Measurements from ENCODE around the gene TTC32. TPM values are rescaled to one million over a fixed set of nuclear protein-coding genes. Genes with fewer than 3 reads are reported as not detected.

TTC32 gene
- total and polyA plus RNA-seq, 3 experiments from 2014 or later = 14.1 to 24.2 (median 15.7) TPM

GRCh38 chr2:19850056-19851050, 51.4 kb downstream of the TTC32 start:
- no peaks in the 10 kb centered on the region for H3K36me3 Mint-ChIP-seq
- peaks cover 0 to 3% (median 0%) of the 10 kb centered on the region in 5 donors for H3K9me3 Mint-ChIP-seq
- H3K4me1 Mint-ChIP-seq = no peaks in the 10 kb centered on the region
- no peaks in the 10 kb centered on the region for H3K36me3 ChIP-seq (ENCODE audit: insufficient read depth, low read length)
- ChIA-PET POLR2A (no interaction called here), CTCF (interaction anchor here (1.5 kb wide), 1 partner anchor 1330 kb away, joined by 3 read pairs; no protein-coding TSS in a partner anchor)
- H3K4me3 Mint-ChIP-seq = no peak overlapping the region
- no peak overlapping the region for H3K4me3 ChIP-seq (ENCODE audit: low read length)
- H3K27me3 Mint-ChIP-seq = peaks cover 7 to 22% of the 10 kb centered on the region in 2 donors
- no peaks in the 10 kb centered on the region for H3K27me3 ChIP-seq (ENCODE audit: insufficient read depth, low read length, poor library complexity, severe bottlenecking)
- no peaks in the 10 kb centered on the region for H3K4me1 ChIP-seq (ENCODE audit: insufficient read depth, low read length)
- no peak for DNase-seq
- no peak overlapping the region for H3K27ac Mint-ChIP-seq
- H3K27ac ChIP-seq (ENCODE audit: low read depth, low read length) = no peak overlapping the region
- H3K9me3 ChIP-seq (ENCODE audit: low read length) = no peaks in the 10 kb centered on the region

- DNase-seq = no peak
- ChIA-PET CTCF (interaction anchor here (1.5 kb wide), 1 partner anchor 1329 kb away, joined by 3 read pairs; no protein-coding TSS in a partner anchor), POLR2A (no interaction called here)
- no peaks in the 10 kb centered on the region for H3K27me3 ChIP-seq (ENCODE audit: insufficient read depth, low read length, poor library complexity, severe bottlenecking)
- H3K4me1 ChIP-seq (ENCODE audit: insufficient read depth, low read length) = no peaks in the 10 kb centered on the region
- peaks cover 0 to 3% (median 0%) of the 10 kb centered on the region in 5 donors for H3K9me3 Mint-ChIP-seq
- H3K36me3 ChIP-seq (ENCODE audit: insufficient read depth, low read length) = no peaks in the 10 kb centered on the region
- no peak overlapping the region for H3K4me3 Mint-ChIP-seq
- no peak overlapping the region for H3K4me3 ChIP-seq (ENCODE audit: low read length)
- H3K27ac ChIP-seq (ENCODE audit: low read depth, low read length) = no peak overlapping the region
- no peaks in the 10 kb centered on the region for H3K9me3 ChIP-seq (ENCODE audit: low read length)
- no peaks in the 10 kb centered on the region for H3K36me3 Mint-ChIP-seq
- H3K27me3 Mint-ChIP-seq = peaks cover 11 to 31% of the 10 kb centered on the region in 2 donors
- H3K4me1 Mint-ChIP-seq = no peaks in the 10 kb centered on the region
- H3K27ac Mint-ChIP-seq = no peak overlapping the region
Observed at GRCh38 chr2:19848952-19849351, 52.8 kb downstream of the TTC32 start.

GRCh38 chr2:19848029-19848750, 53.6 kb downstream of the TTC32 start:
- H3K9me3 ChIP-seq (ENCODE audit: low read length) = no peaks in the 10 kb centered on the region
- no peak overlapping the region for H3K4me3 Mint-ChIP-seq
- no peaks in the 10 kb centered on the region for H3K27me3 ChIP-seq (ENCODE audit: insufficient read depth, low read length, poor library complexity, severe bottlenecking)
- POLR2A ChIA-PET = no interaction called here
- CTCF ChIA-PET = no interaction called here
- no peak overlapping the region for H3K27ac ChIP-seq (ENCODE audit: low read depth, low read length)
- H3K9me3 Mint-ChIP-seq = peaks cover 0 to 3% (median 0%) of the 10 kb centered on the region in 5 donors
- H3K4me3 ChIP-seq (ENCODE audit: low read length) = no peak overlapping the region
- H3K4me1 ChIP-seq (ENCODE audit: insufficient read depth, low read length) = no peaks in the 10 kb centered on the region
- no peaks in the 10 kb centered on the region for H3K36me3 ChIP-seq (ENCODE audit: insufficient read depth, low read length)
- no peaks in the 10 kb centered on the region for H3K36me3 Mint-ChIP-seq
- no peaks in the 10 kb centered on the region for H3K4me1 Mint-ChIP-seq
- no peak overlapping the region for H3K27ac Mint-ChIP-seq
- DNase-seq = no peak
- peaks cover 12 to 37% of the 10 kb centered on the region in 2 donors for H3K27me3 Mint-ChIP-seq

- no peaks in the 10 kb centered on the region for H3K27me3 ChIP-seq (ENCODE audit: insufficient read depth, low read length, poor library complexity, severe bottlenecking)
- no peaks in the 10 kb centered on the region for H3K9me3 ChIP-seq (ENCODE audit: low read length)
- no peak overlapping the region for H3K4me3 ChIP-seq (ENCODE audit: low read length)
- Mint-ChIP-seq H3K9me3 (peaks cover 0 to 3% (median 0%) of the 10 kb centered on the region in 5 donors), H3K27ac (no peak overlapping the region), H3K36me3 (no peaks in the 10 kb centered on the region), H3K27me3 (peaks cover 12 to 41% of the 10 kb centered on the region in 2 donors), H3K4me3 (no peak overlapping the region), H3K4me1 (no peaks in the 10 kb centered on the region)
- DNase-seq = no peak
- no peaks in the 10 kb centered on the region for H3K4me1 ChIP-seq (ENCODE audit: insufficient read depth, low read length)
- POLR2A ChIA-PET = no interaction called here
- no peak overlapping the region for H3K27ac ChIP-seq (ENCODE audit: low read depth, low read length)
- CTCF ChIA-PET = no interaction called here
- no peaks in the 10 kb centered on the region for H3K36me3 ChIP-seq (ENCODE audit: insufficient read depth, low read length)
Observed at GRCh38 chr2:19847486-19847885, 54.3 kb downstream of the TTC32 start.

Other genes with a start within 250 kb of the TTC32 start
- gene WDR35, start 88.1 kb upstream of the TTC32 start, total RNA-seq = 10 to 100 TPM; 11.0 to 12.0 TPM
- gene WDR35, start 88.1 kb upstream of the TTC32 start, polyA plus RNA-seq = 1.6 TPM
- not detected for gene MATN3, start 110.7 kb upstream of the TTC32 start, total RNA-seq
- not detected for gene MATN3, start 110.7 kb upstream of the TTC32 start, polyA plus RNA-seq
- gene LAPTM4A, start 149.6 kb upstream of the TTC32 start, total RNA-seq = 10 to 100 TPM; 29.0 to 31.0 TPM
- 119 TPM for gene LAPTM4A, start 149.6 kb upstream of the TTC32 start, polyA plus RNA-seq

Data from CD8-positive, alpha-beta memory T cell (primary cell).